ENCODE results near the gene APP. TPM values are rescaled to one million over a fixed set of nuclear protein-coding genes. Genes with fewer than 3 reads are reported as not detected.

APP gene
- total and polyA plus RNA-seq, 10 of the 15 experiments (the other 5 are each of a cell fraction or from before 2014, with no cell fraction given) = 8.8 to 94.9 (median 51.0) TPM

- Histone ChIP-seq H3K27ac (ENCODE audit: control insufficient read depth, insufficient read depth) (no peak overlapping the region), H3K36me3 (ENCODE audit: control insufficient read depth in 2 of 2, insufficient read depth in 2 of 2, low read length in 1 of 2) (no peaks in the 10 kb centered on the region; a peak in 1 of 4 replicates), H3K27me3 (replicated peaks in 1 of 2; ENCODE audit: control insufficient read depth in 2 of 2, insufficient read depth in 2 of 2, low read length in 1 of 2) (no peaks in the 10 kb centered on the region), H3K9ac (ENCODE audit: control insufficient read depth, insufficient read depth, low read length) (no peak overlapping the region), H3K4me2 (ENCODE audit: control insufficient read depth, insufficient read depth) (no peak overlapping the region), H3K79me2 (ENCODE audit: control insufficient read depth, insufficient read depth, low read length) (no peaks in the 10 kb centered on the region), H3K4me3 (no peak overlapping the region), H3K9me3 (replicated peaks; ENCODE audit: control insufficient read depth, insufficient read depth, low read length) (no peaks in the 10 kb centered on the region), H3K4me1 (ENCODE audit: control insufficient read depth, insufficient read depth, low read length) (no peaks in the 10 kb centered on the region), H4K20me1 (ENCODE audit: control insufficient read depth, insufficient read depth) (no peaks in the 10 kb centered on the region), H2AFZ (ENCODE audit: control insufficient read depth, low read depth, low read length) (no peak overlapping the region)
- no peak for ATAC-seq
- WGBS (ENCODE audit: insufficient coverage, insufficient replicate concordance, low lambda C conversion rate, missing lambda C conversion rate) = 35% methylated on average over 5 of the region's 5 CpGs
- ChIA-PET SMC1A (ENCODE audit: uncharacterized antibody, unreplicated experiment) (no interaction called here), RAD21 (ENCODE audit: unreplicated experiment) (no interaction called here), POLR2A (no interaction called here), CTCF (interaction anchor here (0.6 kb wide), 1 partner anchor 108 kb away, joined by 3 read pairs; no protein-coding TSS in a partner anchor)
- DNase-seq (ENCODE audit: low read depth, low spot score) = no peak
- TF ChIP-seq HCFC1 (IDR thresholded peaks at IDR 0.05; ENCODE audit: low read length) (no peak), FOS (IDR thresholded peaks at IDR 0.05; ENCODE audit: borderline replicate concordance, extremely low read depth, insufficient read length) (no peak), IKZF1 (conservative IDR thresholded peaks at IDR 0.05) (no peak), ZZZ3 (IDR thresholded peaks at IDR 0.05; ENCODE audit: control insufficient read depth, insufficient read length, low read depth) (no peak), SUPT20H (IDR thresholded peaks at IDR 0.05; ENCODE audit: borderline replicate concordance, control insufficient read depth, low read depth, low read length) (no peak), IRF5 (IDR thresholded peaks at IDR 0.05; ENCODE audit: borderline replicate concordance) (no peak), SRF (IDR thresholded peaks at IDR 0.05; ENCODE audit: low read depth in 2 of 2, low read length in 2 of 2) (no peak)
- intact Hi-C loops (cut with micrococcal nuclease; ENCODE audit: unreplicated experiment) (no loop called here), in situ Hi-C loops (cut with MboI) (no loop called here)
- BruUV-seq (replicated peaks) = no TSS peak
- no peak for FAIRE-seq
Observed at GRCh38 chr21:25909341-25909740, 261.2 kb downstream of the APP start.

- in situ Hi-C loops (cut with MboI) = no loop called here
- no peaks in the 10 kb centered on the region for H3K9me3 ChIP-seq (replicated peaks; ENCODE audit: control insufficient read depth, insufficient read depth, low read length)
- H3K9ac ChIP-seq (ENCODE audit: control insufficient read depth, insufficient read depth, low read length) = no peak overlapping the region
- H3K4me2 ChIP-seq (ENCODE audit: control insufficient read depth, insufficient read depth) = no peak overlapping the region
- FAIRE-seq (no peak), ATAC-seq (no peak), DNase-seq (ENCODE audit: low read depth, low spot score) (no peak)
- intact Hi-C loops (cut with micrococcal nuclease; ENCODE audit: unreplicated experiment) = no loop called here
- H3K4me3 ChIP-seq = no peak overlapping the region
- no TSS peak for BruUV-seq (replicated peaks)
- H3K27me3 ChIP-seq (replicated peaks in 1 of 2; ENCODE audit: control insufficient read depth in 2 of 2, insufficient read depth in 2 of 2, low read length in 1 of 2) = no peaks in the 10 kb centered on the region
- H3K27ac ChIP-seq (ENCODE audit: control insufficient read depth, insufficient read depth) = no peak overlapping the region
- peaks cover 6% of the 10 kb centered on the region for H3K4me1 ChIP-seq (ENCODE audit: control insufficient read depth, insufficient read depth, low read length)
- no peaks in the 10 kb centered on the region; a peak in 1 of 4 replicates for H3K36me3 ChIP-seq (ENCODE audit: control insufficient read depth in 2 of 2, insufficient read depth in 2 of 2, low read length in 1 of 2)
- ChIA-PET POLR2A (no interaction called here), RAD21 (ENCODE audit: unreplicated experiment) (no interaction called here), SMC1A (ENCODE audit: uncharacterized antibody, unreplicated experiment) (no interaction called here), CTCF (no interaction called here)
- H4K20me1 ChIP-seq (ENCODE audit: control insufficient read depth, insufficient read depth) = no peaks in the 10 kb centered on the region
- H3K79me2 ChIP-seq (ENCODE audit: control insufficient read depth, insufficient read depth, low read length) = no peaks in the 10 kb centered on the region
- no peak overlapping the region for H2AFZ ChIP-seq (ENCODE audit: control insufficient read depth, low read depth, low read length)
- 16% methylated on average over 5 of the region's 5 CpGs for WGBS (ENCODE audit: insufficient coverage, insufficient replicate concordance, low lambda C conversion rate, missing lambda C conversion rate)
- TF ChIP-seq GABPA (IDR thresholded peaks at IDR 0.05; ENCODE audit: low read depth) (no peak), LARP7 (IDR thresholded peaks at IDR 0.05) (no peak), EED (IDR thresholded peaks at IDR 0.05; ENCODE audit: low read depth) (no peak), HSF1 (IDR thresholded peaks at IDR 0.05; ENCODE audit: low read depth, low read length) (no peak), TCF3 (IDR thresholded peaks at IDR 0.05; ENCODE audit: borderline replicate concordance, insufficient read depth, low read depth, low read length) (no peak), RFX5 (IDR thresholded peaks at IDR 0.05; ENCODE audit: low read depth, low read length) (no peak), RELA (IDR thresholded peaks at IDR 0.05; ENCODE audit: borderline replicate concordance, partially characterized antibody) (no peak), USF1 (IDR thresholded peaks at IDR 0.05; ENCODE audit: borderline replicate concordance, extremely low read length, insufficient read depth, low read depth, low read length) (no peak), RAD51 (IDR thresholded peaks at IDR 0.05) (no peak), SREBF1 (IDR thresholded peaks at IDR 0.05; ENCODE audit: low read length) (no peak)
Observed at GRCh38 chr21:25908495-25908894, 262.1 kb downstream of the APP start.

All from GM12878 (cell line).